Panc1 (cell line): ENCODE results near the gene SDHAF1. TPM values are rescaled to one million over a fixed set of nuclear protein-coding genes. Genes with fewer than 3 reads are reported as not detected.
"Not testable (repeated sequence)": the region's sequence is repeated elsewhere in the genome, so short reads cannot be mapped to it uniquely, and the experiment has no call there.

Experiments
- ATAC-seq: fragments of 200-7000 bp; cut with Tn5 transposase; 2 replicates; pipeline ENCODE4 v1.9.1; 2020; ENCODE audit warnings: mild to moderate bottlenecking, moderate library complexity
- BruUV-seq: library from RNA; stranded (reverse); fragments of 400-500 nt; replicated peaks from 2 replicates; lab custom pipeline; 2021; lab: Mats Ljungman, UMichigan
- CTCF ChIA-PET: fragments of 300-600 bp; sonication (Branson Sonifier 250); formaldehyde crosslinking; loops from one replicate; lab custom pipeline; 2022; ENCODE audit warnings: antibody characterized with exemption; lab: Charles Lee
- POLR2A ChIA-PET: fragments of 300-600 bp; sonication (Branson Sonifier 250); formaldehyde crosslinking; loops from one replicate; lab custom pipeline; 2022; ENCODE audit warnings: antibody characterized with exemption; lab: Charles Lee
- DNase-seq: peaks from one replicate; pipeline ENCODE4 v3.0.0-alpha.2; 2010; ENCODE audit warnings: low read depth, low spot score
- H3K27ac ChIP-seq: 2 replicates; pipeline ENCODE4 v1.5.1; 2011; ENCODE audit warnings: mild to moderate bottlenecking, low read length, inconsistent platforms
- H3K27me3 ChIP-seq: fragments of 200-500 bp; sonication (Bioruptor generic); 2 replicates; pipeline ENCODE4 v1.6.0; 2014; ENCODE audit warnings: low read length, inconsistent platforms; ENCODE audit not compliant: control insufficient read depth, insufficient read depth
- H3K36me3 ChIP-seq: fragments of 200-500 bp; sonication (Bioruptor generic); 2 replicates; pipeline ENCODE4 v1.5.1; 2014; ENCODE audit warnings: inconsistent platforms, mild to moderate bottlenecking, low read length, moderate library complexity; ENCODE audit not compliant: control insufficient read depth, insufficient read depth
- H3K4me1 ChIP-seq: 2 replicates; pipeline ENCODE4 v1.5.1; 2011; ENCODE audit warnings: inconsistent platforms, mild to moderate bottlenecking, low read length, moderate library complexity; ENCODE audit not compliant: control insufficient read depth, insufficient read depth
- H3K4me3 ChIP-seq, 2 experiments: 2 replicates each; pipeline ENCODE4 v1.5.1; 2011 to 2012; ENCODE audit warnings: low read depth in 2 of 2, low read length in 2 of 2, mild to moderate bottlenecking in 2 of 2, inconsistent platforms in 1 of 2, moderate library complexity in 1 of 2
- H3K9me3 ChIP-seq: fragments of 200-500 bp; sonication (Bioruptor generic); 2 replicates; pipeline ENCODE4 v1.5.1; 2014; ENCODE audit warnings: low read depth, mild to moderate bottlenecking, inconsistent platforms, low read length, moderate library complexity; ENCODE audit not compliant: control insufficient read depth, insufficient read depth
- POLR2AphosphoS5 ChIP-seq: IDR thresholded peaks from 2 replicates; pipeline ENCODE4 v1.6.1; 2012; ENCODE audit warnings: mild to moderate bottlenecking, low read depth, low read length, moderate library complexity
- SIN3A ChIP-seq: IDR thresholded peaks from 2 replicates; pipeline ENCODE4 v1.6.1; 2012; ENCODE audit warnings: low read depth, mild to moderate bottlenecking, low read length, moderate library complexity, borderline replicate concordance; ENCODE audit not compliant: insufficient read depth
- TCF7L2 ChIP-seq: IDR thresholded peaks from 2 replicates; pipeline ENCODE4 v1.6.1; 2011; ENCODE audit warnings: mild to moderate bottlenecking, low read depth, low read length, inconsistent platforms
- in situ Hi-C: cut with HindIII; loops from 2 replicates; pipeline ENCODE4 v1.10.0; 2016; ENCODE audit warnings: low sequenced_read_pairs, low pct_unique_long_range_greater_than_20kb
- intact Hi-C: fragments of 100-400 bp; cut with micrococcal nuclease; formaldehyde crosslinking; loops from one replicate; pipeline ENCODE4 v1.10.0; 2022; ENCODE audit not compliant: unreplicated experiment
- total RNA-seq: library from RNA; stranded (reverse); gene quantifications from one replicate; pipeline ENCODE4 v1.2.1, GENCODE V29; 2021; ENCODE audit not compliant: unreplicated experiment
- TF ChIP-seq, protein P1 (sequence below), 2 experiments: IDR thresholded peaks; 2 replicates each; pipeline ENCODE4 v1.6.1; 2011 to 2012; ENCODE audit warnings: low read depth in 2 of 2, control low read depth in 1 of 2, low read length in 1 of 2, mild to moderate bottlenecking in 1 of 2, moderate library complexity in 1 of 2; ENCODE audit not compliant: insufficient read depth in 1 of 2
- TF ChIP-seq, protein P2 (sequence below): fragments of 450-650 bp; IDR thresholded peaks from 2 replicates; pipeline ENCODE4 v1.5.1; 2017; ENCODE audit warnings: mild to moderate bottlenecking

Gene SDHAF1
- total RNA-seq, 1 experiment from 2014 or later: 19.0 TPM

DNA sequence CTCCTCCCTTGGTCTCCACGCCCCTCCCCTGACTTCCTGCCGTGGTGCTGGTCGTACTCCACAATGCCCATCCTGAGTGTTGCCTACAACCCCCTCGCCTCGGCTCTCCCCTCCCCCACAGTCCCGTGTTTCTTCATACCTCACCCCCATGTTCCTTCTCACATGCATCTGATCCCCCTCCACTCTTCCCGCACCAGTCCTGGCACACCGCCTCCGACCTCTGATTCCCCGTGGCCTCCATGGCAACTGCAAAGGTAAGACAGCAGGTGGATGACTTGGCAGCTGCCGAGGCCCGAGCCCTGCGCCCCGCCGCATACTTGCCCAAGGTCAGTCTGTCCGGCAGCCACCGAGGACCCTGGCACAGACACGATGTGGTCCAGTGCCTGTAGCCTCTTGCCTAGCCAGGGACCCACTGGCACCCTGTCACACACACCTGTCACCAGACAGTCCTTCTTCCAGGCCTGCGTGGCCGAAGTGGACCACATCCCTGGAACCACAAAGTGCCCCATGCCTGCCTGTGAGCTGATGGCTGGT, 16.1 kb upstream of the SDHAF1 start:
- no TSS peak for BruUV-seq
- CTCF ChIA-PET: no interaction called here
- intact Hi-C loops: no loop called here
- Histone ChIP-seq H3K4me1 (no peaks in the 10 kb centered on the region), H3K27me3 (peaks cover 7% of the 10 kb centered on the region; the same call in 1 of the 2 replicates), H3K4me3 (no peak overlapping the region), H3K9me3 (no peaks in the 10 kb centered on the region), H3K27ac (no peak overlapping the region), H3K36me3 (no peaks in the 10 kb centered on the region)
- DNase-seq (no peak), ATAC-seq (no peak)
- in situ Hi-C loops: no loop called here
- POLR2A ChIA-PET: interaction anchor here (0.6 kb wide), 1 partner anchor 29 kb away, joined by 6 read pairs; no protein-coding TSS in a partner anchor
- TF ChIP-seq, protein P1, sequence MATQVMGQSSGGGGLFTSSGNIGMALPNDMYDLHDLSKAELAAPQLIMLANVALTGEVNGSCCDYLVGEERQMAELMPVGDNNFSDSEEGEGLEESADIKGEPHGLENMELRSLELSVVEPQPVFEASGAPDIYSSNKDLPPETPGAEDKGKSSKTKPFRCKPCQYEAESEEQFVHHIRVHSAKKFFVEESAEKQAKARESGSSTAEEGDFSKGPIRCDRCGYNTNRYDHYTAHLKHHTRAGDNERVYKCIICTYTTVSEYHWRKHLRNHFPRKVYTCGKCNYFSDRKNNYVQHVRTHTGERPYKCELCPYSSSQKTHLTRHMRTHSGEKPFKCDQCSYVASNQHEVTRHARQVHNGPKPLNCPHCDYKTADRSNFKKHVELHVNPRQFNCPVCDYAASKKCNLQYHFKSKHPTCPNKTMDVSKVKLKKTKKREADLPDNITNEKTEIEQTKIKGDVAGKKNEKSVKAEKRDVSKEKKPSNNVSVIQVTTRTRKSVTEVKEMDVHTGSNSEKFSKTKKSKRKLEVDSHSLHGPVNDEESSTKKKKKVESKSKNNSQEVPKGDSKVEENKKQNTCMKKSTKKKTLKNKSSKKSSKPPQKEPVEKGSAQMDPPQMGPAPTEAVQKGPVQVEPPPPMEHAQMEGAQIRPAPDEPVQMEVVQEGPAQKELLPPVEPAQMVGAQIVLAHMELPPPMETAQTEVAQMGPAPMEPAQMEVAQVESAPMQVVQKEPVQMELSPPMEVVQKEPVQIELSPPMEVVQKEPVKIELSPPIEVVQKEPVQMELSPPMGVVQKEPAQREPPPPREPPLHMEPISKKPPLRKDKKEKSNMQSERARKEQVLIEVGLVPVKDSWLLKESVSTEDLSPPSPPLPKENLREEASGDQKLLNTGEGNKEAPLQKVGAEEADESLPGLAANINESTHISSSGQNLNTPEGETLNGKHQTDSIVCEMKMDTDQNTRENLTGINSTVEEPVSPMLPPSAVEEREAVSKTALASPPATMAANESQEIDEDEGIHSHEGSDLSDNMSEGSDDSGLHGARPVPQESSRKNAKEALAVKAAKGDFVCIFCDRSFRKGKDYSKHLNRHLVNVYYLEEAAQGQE (IDR thresholded peaks at IDR 0.05; ENCODE audit: insufficient read depth in 1 of 2, low read depth in 2 of 2, low read length in 1 of 2): peak in 1 of 2 experiments; percentile 11; a peak in 1 of 4 replicates
- TF ChIP-seq SIN3A: no peak

DNA sequence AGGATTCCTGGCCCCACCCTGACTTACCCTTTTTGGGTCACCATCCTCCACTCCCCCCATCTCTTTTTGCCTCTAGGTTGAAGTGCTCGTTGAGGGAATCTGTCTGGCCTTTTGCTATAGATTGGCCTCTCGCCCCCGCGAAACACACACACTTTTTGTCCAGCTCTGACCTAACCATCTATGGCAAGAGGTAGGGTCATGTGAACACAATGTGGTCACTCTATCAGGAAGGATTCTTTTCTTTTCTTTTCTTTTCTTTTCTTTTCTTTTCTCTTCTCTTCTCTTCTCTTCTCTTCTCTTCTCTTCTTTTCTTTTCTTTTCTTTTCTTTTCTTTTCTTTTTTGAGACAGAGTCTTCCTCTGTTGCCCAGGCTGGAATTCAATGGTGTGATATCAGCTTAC, 14.0 kb upstream of the SDHAF1 start:
- ATAC-seq, H3K9me3 ChIP-seq, in situ Hi-C loops, H3K27me3 ChIP-seq, H3K27ac ChIP-seq, BruUV-seq, intact Hi-C loops, CTCF ChIA-PET, H3K4me1 ChIP-seq, H3K36me3 ChIP-seq, DNase-seq, H3K4me3 ChIP-seq, POLR2A ChIA-PET: not testable (repeated sequence)

DNA sequence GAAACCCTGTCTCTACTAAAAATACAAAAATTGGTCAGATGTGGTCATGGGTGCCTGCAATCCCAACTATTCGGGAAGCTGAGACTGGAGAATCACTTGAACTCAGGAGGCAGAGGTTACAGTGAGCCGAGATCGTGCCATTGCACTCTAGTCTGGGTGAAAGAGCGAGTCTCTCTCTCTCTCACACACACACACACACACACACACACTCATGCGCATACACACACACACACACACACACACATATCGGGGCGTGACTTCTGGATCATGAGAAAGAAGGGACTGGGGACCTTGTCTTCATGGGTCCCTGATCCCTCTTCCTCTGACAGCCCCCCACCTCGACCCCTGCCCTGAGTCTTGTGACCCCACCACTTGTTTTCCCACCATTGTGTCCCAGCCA, 11.8 kb upstream of the SDHAF1 start:
- intact Hi-C loops: no loop called here

More for the DNA sequence above, 11.8 kb upstream of the SDHAF1 start:
- no peak for ATAC-seq
- Histone ChIP-seq H3K27me3 (peaks cover 7% of the 10 kb centered on the region; the same call in 1 of the 2 replicates), H3K4me3 (no peak overlapping the region), H3K27ac (no peak overlapping the region), H3K9me3 (no peaks in the 10 kb centered on the region), H3K4me1 (no peaks in the 10 kb centered on the region), H3K36me3 (no peaks in the 10 kb centered on the region)
- CTCF ChIA-PET: interaction anchor here (1.3 kb wide), 1 partner anchor 12 kb away, joined by 3 read pairs; no protein-coding TSS in a partner anchor
- BruUV-seq: no TSS peak
- POLR2A ChIA-PET: no interaction called here
- no peak for TF ChIP-seq SIN3A
- TF ChIP-seq TCF7L2: no peak
- TF ChIP-seq, protein P2, sequence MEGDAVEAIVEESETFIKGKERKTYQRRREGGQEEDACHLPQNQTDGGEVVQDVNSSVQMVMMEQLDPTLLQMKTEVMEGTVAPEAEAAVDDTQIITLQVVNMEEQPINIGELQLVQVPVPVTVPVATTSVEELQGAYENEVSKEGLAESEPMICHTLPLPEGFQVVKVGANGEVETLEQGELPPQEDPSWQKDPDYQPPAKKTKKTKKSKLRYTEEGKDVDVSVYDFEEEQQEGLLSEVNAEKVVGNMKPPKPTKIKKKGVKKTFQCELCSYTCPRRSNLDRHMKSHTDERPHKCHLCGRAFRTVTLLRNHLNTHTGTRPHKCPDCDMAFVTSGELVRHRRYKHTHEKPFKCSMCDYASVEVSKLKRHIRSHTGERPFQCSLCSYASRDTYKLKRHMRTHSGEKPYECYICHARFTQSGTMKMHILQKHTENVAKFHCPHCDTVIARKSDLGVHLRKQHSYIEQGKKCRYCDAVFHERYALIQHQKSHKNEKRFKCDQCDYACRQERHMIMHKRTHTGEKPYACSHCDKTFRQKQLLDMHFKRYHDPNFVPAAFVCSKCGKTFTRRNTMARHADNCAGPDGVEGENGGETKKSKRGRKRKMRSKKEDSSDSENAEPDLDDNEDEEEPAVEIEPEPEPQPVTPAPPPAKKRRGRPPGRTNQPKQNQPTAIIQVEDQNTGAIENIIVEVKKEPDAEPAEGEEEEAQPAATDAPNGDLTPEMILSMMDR: no peak
- TF ChIP-seq, protein P1 (IDR thresholded peaks at IDR 0.05; ENCODE audit: insufficient read depth in 1 of 2, low read depth in 2 of 2, low read length in 1 of 2): no peak
- TF ChIP-seq POLR2AphosphoS5: no peak
- no peak for DNase-seq
- in situ Hi-C loops: no loop called here
